Prostate gland (tissue), 2 donors: Measurements from ENCODE around the gene SIM2.

Experiments used
- CTCF ChIP-seq, 4 experiments: fragments of 200-600 bp in 2 of 4; fragments of 450-650 bp in 2 of 4; sonication (generic) in 2 of 4; IDR thresholded peaks; 1 replicate in 3 of 4; 2 replicates in 1 of 4; pipeline ENCODE4 v1.5.1; 2016 to 2019; ENCODE audit warnings: antibody characterized with exemption in 4 of 4, mild to moderate bottlenecking in 2 of 4, moderate library complexity in 2 of 4
- POLR2A ChIP-seq: fragments of 450-650 bp; IDR thresholded peaks from one replicate; pipeline ENCODE4 v1.6.1; 2016; ENCODE audit warnings: antibody characterized with exemption, mild to moderate bottlenecking

DNA sequence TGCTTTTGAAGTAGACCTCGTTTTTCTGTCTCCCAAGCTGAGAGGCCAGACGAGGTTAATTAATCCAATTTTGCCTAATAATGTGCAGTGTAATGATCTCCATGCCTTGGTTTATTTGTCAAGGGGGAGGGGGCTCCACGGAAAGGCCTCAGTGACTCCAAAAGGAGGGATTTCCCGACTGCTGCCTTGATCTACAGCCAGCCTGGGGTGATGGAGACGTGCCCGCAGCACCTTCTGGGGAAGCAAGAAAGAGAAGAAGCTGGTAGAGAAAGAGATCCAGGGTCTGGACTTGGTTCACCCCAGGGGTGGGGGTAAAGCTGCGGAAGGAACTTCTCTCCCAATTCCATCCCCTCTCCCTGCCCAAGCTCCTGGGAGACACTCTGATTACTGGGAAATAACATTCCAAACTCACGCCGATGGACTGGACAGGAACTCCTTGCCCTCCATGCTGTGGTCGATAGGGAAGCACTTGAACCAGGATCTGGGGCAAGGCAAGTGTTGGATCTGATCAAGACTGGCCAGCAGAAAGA lies 44.1 kb upstream of the SIM2 start:
- no peak for TF ChIP-seq CTCF (IDR thresholded peaks at IDR 0.05)
- no peak for TF ChIP-seq POLR2A
